HEK293 (cell line): Measurements from ENCODE around the gene DDX17.

Experiments used
- FEZF1 ChIP-seq: fragments of 450-650 bp; formaldehyde crosslinking; IDR thresholded peaks from 2 replicates; pipeline ENCODE4 v1.5.1; 2016; ENCODE audit warnings: missing biosample characterization, missing genetic modification characterization
- KLF16 ChIP-seq: fragments of 450-650 bp; formaldehyde crosslinking; IDR thresholded peaks from 2 replicates; pipeline ENCODE4 v1.5.1; 2017; ENCODE audit warnings: missing biosample characterization, missing genetic modification characterization
- KLF7 ChIP-seq: fragments of 450-650 bp; formaldehyde crosslinking; IDR thresholded peaks from 2 replicates; pipeline ENCODE4 v1.5.1; 2016; ENCODE audit warnings: missing biosample characterization, missing genetic modification characterization, borderline replicate concordance
- TRIM28 ChIP-seq: IDR thresholded peaks from 2 replicates; pipeline ENCODE4 v1.6.1; 2011; ENCODE audit warnings: low read length, control low read depth, borderline replicate concordance
- ZBTB20 ChIP-seq: fragments of 450-650 bp; formaldehyde crosslinking; IDR thresholded peaks from 2 replicates; pipeline ENCODE4 v1.5.1; 2016; ENCODE audit warnings: missing biosample characterization, missing genetic modification characterization
- ZFP3 ChIP-seq: fragments of 450-650 bp; formaldehyde crosslinking; IDR thresholded peaks from 2 replicates; pipeline ENCODE4 v1.5.1; 2016; ENCODE audit warnings: low read depth, missing biosample characterization, missing genetic modification characterization
- ZNF112 ChIP-seq: fragments of 450-650 bp; formaldehyde crosslinking; IDR thresholded peaks from 2 replicates; pipeline ENCODE4 v1.5.0; 2017; ENCODE audit warnings: missing biosample characterization, missing genetic modification characterization
- ZNF140 ChIP-seq: fragments of 450-650 bp; formaldehyde crosslinking; IDR thresholded peaks from 2 replicates; pipeline ENCODE4 v1.5.1; 2016; ENCODE audit warnings: missing biosample characterization, missing genetic modification characterization
- ZNF146 ChIP-seq: fragments of 450-650 bp; formaldehyde crosslinking; IDR thresholded peaks from 2 replicates; pipeline ENCODE4 v1.5.1; 2016; ENCODE audit warnings: missing biosample characterization, missing genetic modification characterization
- ZNF157 ChIP-seq: fragments of 450-650 bp; formaldehyde crosslinking; IDR thresholded peaks from 2 replicates; pipeline ENCODE4 v1.5.1; 2016; ENCODE audit warnings: missing biosample characterization, missing genetic modification characterization
- ZNF16 ChIP-seq: fragments of 450-650 bp; formaldehyde crosslinking; IDR thresholded peaks from 2 replicates; pipeline ENCODE4 v1.5.1; 2016; ENCODE audit warnings: low read depth, missing biosample characterization, missing genetic modification characterization
- ZNF19 ChIP-seq: fragments of 450-650 bp; formaldehyde crosslinking; IDR thresholded peaks from 2 replicates; pipeline ENCODE4; 2016; ENCODE audit warnings: missing biosample characterization, missing genetic modification characterization, low read depth
- ZNF202 ChIP-seq: fragments of 450-650 bp; formaldehyde crosslinking; IDR thresholded peaks from 2 replicates; pipeline ENCODE4 v1.5.1; 2016; ENCODE audit warnings: missing biosample characterization, missing genetic modification characterization, borderline replicate concordance
- ZNF335 ChIP-seq: fragments of 450-650 bp; formaldehyde crosslinking; conservative IDR thresholded peaks from 2 replicates; pipeline ENCODE4 v1.5.1; 2016; ENCODE audit warnings: missing biosample characterization, missing genetic modification characterization
- ZNF433 ChIP-seq: fragments of 450-650 bp; formaldehyde crosslinking; IDR thresholded peaks from 2 replicates; pipeline ENCODE4 v1.5.1; 2016; ENCODE audit warnings: missing biosample characterization, missing genetic modification characterization, low read depth
- ZNF548 ChIP-seq: fragments of 450-650 bp; formaldehyde crosslinking; IDR thresholded peaks from 2 replicates; pipeline ENCODE4 v1.5.1; 2016; ENCODE audit warnings: missing biosample characterization, missing genetic modification characterization
- ZNF596 ChIP-seq: fragments of 450-650 bp; IDR thresholded peaks from 2 replicates; pipeline ENCODE4 v1.5.0; 2018; ENCODE audit warnings: missing biosample characterization, mild to moderate bottlenecking, missing genetic modification characterization, moderate library complexity
- ZNF610 ChIP-seq: fragments of 450-650 bp; formaldehyde crosslinking; IDR thresholded peaks from 2 replicates; pipeline ENCODE4 v1.5.1; 2016; ENCODE audit warnings: missing biosample characterization, missing genetic modification characterization, borderline replicate concordance
- ZNF621 ChIP-seq: fragments of 450-650 bp; formaldehyde crosslinking; IDR thresholded peaks from 2 replicates; pipeline ENCODE4 v1.5.1; 2017; ENCODE audit warnings: missing biosample characterization, missing genetic modification characterization
- ZNF660 ChIP-seq: fragments of 450-650 bp; IDR thresholded peaks from 2 replicates; pipeline ENCODE4 v1.5.1; 2018; ENCODE audit warnings: missing biosample characterization, mild to moderate bottlenecking, missing genetic modification characterization
- ZNF670 ChIP-seq: fragments of 450-650 bp; formaldehyde crosslinking; IDR thresholded peaks from 2 replicates; pipeline ENCODE4 v1.5.1; 2016; ENCODE audit warnings: missing biosample characterization, missing genetic modification characterization, low read depth
- ZNF830 ChIP-seq: fragments of 450-650 bp; IDR thresholded peaks from 2 replicates; pipeline ENCODE4 v1.5.0; 2018; ENCODE audit warnings: missing biosample characterization, missing genetic modification characterization, low read depth, mild to moderate bottlenecking, moderate library complexity
- TF ChIP-seq, protein P1 (sequence below): fragments of 450-650 bp; formaldehyde crosslinking; IDR thresholded peaks from 2 replicates; pipeline ENCODE4 v1.5.1; 2016; ENCODE audit warnings: missing biosample characterization, missing genetic modification characterization, low read depth
- TF ChIP-seq, protein P2 (sequence below): fragments of 450-650 bp; formaldehyde crosslinking; IDR thresholded peaks from 2 replicates; pipeline ENCODE4 v1.5.1; 2017; ENCODE audit warnings: missing biosample characterization, missing genetic modification characterization
- TF ChIP-seq, protein P3 (sequence below): fragments of 450-650 bp; formaldehyde crosslinking; IDR thresholded peaks from 2 replicates; pipeline ENCODE4 v1.5.1; 2016; ENCODE audit warnings: missing biosample characterization, missing genetic modification characterization
- TF ChIP-seq, protein P4 (sequence below): fragments of 450-650 bp; formaldehyde crosslinking; IDR thresholded peaks from 2 replicates; pipeline ENCODE4 v1.5.1; 2017; ENCODE audit warnings: missing biosample characterization, missing genetic modification characterization
- TF ChIP-seq, protein P5 (sequence below): fragments of 450-650 bp; formaldehyde crosslinking; IDR thresholded peaks from 2 replicates; pipeline ENCODE4 v1.5.1; 2016; ENCODE audit warnings: missing biosample characterization, missing genetic modification characterization, borderline replicate concordance

Gene DDX17

DNA sequence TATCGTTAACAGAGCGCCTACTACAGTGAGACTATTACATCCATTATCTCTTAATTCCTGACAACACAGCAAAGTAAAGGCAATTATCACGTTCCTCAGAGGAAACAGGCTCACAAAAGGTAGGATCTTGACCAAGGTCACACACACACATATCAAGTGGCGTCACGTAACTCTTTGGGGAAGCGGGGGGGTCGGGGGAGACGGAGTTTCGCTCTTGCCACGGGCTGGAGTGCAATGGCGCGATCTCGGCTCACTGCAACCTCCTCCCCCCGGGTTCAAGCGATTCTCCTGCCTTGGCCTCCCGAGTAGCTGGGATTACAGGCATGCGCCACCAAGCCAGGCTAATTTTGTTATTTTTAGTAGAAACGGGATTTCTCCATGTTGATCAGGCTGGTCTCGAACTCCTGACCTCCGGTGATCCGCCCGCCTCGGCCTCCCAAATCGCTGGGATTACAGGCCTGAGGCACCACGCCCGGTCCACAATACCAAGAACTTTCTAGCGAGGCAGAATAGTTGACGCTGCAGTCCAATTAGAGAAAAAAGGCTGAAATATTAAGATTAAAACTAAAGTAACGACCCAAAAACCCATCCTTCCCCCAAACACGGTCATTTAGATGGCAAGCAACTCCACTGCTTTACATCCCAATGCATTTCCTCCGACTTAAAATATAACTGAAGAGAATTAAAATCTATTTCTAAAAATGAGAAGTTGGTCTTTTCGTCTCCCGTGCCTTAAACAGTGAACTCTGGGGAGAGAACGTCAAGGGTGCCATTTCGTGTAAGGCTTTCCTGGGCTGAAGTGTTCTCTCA lies 1.2 kb downstream of the DDX17 start (continued):
- TF ChIP-seq ZNF335: no peak
- TF ChIP-seq, protein P1, sequence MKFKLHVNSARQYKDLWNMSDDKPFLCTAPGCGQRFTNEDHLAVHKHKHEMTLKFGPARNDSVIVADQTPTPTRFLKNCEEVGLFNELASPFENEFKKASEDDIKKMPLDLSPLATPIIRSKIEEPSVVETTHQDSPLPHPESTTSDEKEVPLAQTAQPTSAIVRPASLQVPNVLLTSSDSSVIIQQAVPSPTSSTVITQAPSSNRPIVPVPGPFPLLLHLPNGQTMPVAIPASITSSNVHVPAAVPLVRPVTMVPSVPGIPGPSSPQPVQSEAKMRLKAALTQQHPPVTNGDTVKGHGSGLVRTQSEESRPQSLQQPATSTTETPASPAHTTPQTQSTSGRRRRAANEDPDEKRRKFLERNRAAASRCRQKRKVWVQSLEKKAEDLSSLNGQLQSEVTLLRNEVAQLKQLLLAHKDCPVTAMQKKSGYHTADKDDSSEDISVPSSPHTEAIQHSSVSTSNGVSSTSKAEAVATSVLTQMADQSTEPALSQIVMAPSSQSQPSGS (tag by site-specific recombination): no peak
- no peak for TF ChIP-seq ZNF830 (tag by site-specific recombination)
- TF ChIP-seq TRIM28: no peak
- TF ChIP-seq ZFP3 (tag by site-specific recombination): no peak
- TF ChIP-seq FEZF1 (tag by site-specific recombination): no peak; the same call in 1 of the 2 replicates
- TF ChIP-seq, protein P2, sequence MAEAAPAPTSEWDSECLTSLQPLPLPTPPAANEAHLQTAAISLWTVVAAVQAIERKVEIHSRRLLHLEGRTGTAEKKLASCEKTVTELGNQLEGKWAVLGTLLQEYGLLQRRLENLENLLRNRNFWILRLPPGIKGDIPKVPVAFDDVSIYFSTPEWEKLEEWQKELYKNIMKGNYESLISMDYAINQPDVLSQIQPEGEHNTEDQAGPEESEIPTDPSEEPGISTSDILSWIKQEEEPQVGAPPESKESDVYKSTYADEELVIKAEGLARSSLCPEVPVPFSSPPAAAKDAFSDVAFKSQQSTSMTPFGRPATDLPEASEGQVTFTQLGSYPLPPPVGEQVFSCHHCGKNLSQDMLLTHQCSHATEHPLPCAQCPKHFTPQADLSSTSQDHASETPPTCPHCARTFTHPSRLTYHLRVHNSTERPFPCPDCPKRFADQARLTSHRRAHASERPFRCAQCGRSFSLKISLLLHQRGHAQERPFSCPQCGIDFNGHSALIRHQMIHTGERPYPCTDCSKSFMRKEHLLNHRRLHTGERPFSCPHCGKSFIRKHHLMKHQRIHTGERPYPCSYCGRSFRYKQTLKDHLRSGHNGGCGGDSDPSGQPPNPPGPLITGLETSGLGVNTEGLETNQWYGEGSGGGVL (tag by site-specific recombination): peak; percentile 42; the same call in 1 of the 2 replicates
- TF ChIP-seq KLF7 (tag by site-specific recombination): no peak
- peak; percentile 70 for TF ChIP-seq KLF16 (tag by site-specific recombination)
- TF ChIP-seq ZNF146 (tag by site-specific recombination): no peak
- TF ChIP-seq ZNF112 (tag by site-specific recombination): no peak
- TF ChIP-seq ZNF202 (tag by site-specific recombination): no peak
- TF ChIP-seq, protein P3, sequence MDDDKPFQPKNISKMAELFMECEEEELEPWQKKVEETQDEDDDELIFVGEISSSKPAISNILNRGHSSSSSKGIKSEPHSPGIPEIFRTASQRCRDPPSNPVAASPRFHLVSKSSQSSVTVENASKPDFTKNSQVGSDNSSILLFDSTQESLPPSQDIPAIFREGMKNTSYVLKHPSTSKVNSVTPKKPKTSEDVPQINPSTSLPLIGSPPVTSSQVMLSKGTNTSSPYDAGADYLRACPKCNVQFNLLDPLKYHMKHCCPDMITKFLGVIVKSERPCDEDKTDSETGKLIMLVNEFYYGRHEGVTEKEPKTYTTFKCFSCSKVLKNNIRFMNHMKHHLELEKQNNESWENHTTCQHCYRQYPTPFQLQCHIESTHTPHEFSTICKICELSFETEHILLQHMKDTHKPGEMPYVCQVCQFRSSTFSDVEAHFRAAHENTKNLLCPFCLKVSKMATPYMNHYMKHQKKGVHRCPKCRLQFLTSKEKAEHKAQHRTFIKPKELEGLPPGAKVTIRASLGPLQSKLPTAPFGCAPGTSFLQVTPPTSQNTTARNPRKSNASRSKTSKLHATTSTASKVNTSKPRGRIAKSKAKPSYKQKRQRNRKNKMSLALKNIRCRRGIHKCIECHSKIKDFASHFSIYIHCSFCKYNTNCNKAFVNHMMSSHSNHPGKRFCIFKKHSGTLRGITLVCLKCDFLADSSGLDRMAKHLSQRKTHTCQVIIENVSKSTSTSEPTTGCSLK (tag by site-specific recombination): no peak
- TF ChIP-seq ZNF19: no peak
- TF ChIP-seq ZNF140 (tag by site-specific recombination): no peak
- TF ChIP-seq ZNF16 (tag by site-specific recombination): no peak
- TF ChIP-seq ZNF548 (tag by site-specific recombination): no peak
- TF ChIP-seq, protein P4, sequence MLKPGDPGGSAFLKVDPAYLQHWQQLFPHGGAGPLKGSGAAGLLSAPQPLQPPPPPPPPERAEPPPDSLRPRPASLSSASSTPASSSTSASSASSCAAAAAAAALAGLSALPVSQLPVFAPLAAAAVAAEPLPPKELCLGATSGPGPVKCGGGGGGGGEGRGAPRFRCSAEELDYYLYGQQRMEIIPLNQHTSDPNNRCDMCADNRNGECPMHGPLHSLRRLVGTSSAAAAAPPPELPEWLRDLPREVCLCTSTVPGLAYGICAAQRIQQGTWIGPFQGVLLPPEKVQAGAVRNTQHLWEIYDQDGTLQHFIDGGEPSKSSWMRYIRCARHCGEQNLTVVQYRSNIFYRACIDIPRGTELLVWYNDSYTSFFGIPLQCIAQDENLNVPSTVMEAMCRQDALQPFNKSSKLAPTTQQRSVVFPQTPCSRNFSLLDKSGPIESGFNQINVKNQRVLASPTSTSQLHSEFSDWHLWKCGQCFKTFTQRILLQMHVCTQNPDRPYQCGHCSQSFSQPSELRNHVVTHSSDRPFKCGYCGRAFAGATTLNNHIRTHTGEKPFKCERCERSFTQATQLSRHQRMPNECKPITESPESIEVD (tag by site-specific recombination): no peak; the same call in 1 of the 2 replicates
- no peak for TF ChIP-seq ZNF157
- TF ChIP-seq ZBTB20: no peak
- no peak for TF ChIP-seq ZNF610 (tag by site-specific recombination)
- no peak for TF ChIP-seq ZNF433
- TF ChIP-seq ZNF660 (tag by site-specific recombination): no peak
- no peak for TF ChIP-seq ZNF621 (tag by site-specific recombination)
- TF ChIP-seq, protein P5, sequence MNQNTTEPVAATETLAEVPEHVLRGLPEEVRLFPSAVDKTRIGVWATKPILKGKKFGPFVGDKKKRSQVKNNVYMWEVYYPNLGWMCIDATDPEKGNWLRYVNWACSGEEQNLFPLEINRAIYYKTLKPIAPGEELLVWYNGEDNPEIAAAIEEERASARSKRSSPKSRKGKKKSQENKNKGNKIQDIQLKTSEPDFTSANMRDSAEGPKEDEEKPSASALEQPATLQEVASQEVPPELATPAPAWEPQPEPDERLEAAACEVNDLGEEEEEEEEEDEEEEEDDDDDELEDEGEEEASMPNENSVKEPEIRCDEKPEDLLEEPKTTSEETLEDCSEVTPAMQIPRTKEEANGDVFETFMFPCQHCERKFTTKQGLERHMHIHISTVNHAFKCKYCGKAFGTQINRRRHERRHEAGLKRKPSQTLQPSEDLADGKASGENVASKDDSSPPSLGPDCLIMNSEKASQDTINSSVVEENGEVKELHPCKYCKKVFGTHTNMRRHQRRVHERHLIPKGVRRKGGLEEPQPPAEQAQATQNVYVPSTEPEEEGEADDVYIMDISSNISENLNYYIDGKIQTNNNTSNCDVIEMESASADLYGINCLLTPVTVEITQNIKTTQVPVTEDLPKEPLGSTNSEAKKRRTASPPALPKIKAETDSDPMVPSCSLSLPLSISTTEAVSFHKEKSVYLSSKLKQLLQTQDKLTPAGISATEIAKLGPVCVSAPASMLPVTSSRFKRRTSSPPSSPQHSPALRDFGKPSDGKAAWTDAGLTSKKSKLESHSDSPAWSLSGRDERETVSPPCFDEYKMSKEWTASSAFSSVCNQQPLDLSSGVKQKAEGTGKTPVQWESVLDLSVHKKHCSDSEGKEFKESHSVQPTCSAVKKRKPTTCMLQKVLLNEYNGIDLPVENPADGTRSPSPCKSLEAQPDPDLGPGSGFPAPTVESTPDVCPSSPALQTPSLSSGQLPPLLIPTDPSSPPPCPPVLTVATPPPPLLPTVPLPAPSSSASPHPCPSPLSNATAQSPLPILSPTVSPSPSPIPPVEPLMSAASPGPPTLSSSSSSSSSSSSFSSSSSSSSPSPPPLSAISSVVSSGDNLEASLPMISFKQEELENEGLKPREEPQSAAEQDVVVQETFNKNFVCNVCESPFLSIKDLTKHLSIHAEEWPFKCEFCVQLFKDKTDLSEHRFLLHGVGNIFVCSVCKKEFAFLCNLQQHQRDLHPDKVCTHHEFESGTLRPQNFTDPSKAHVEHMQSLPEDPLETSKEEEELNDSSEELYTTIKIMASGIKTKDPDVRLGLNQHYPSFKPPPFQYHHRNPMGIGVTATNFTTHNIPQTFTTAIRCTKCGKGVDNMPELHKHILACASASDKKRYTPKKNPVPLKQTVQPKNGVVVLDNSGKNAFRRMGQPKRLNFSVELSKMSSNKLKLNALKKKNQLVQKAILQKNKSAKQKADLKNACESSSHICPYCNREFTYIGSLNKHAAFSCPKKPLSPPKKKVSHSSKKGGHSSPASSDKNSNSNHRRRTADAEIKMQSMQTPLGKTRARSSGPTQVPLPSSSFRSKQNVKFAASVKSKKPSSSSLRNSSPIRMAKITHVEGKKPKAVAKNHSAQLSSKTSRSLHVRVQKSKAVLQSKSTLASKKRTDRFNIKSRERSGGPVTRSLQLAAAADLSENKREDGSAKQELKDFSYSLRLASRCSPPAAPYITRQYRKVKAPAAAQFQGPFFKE (tag by site-specific recombination): no peak
- no peak for TF ChIP-seq ZNF670 (tag by site-specific recombination)
- no peak for TF ChIP-seq ZNF596 (tag by site-specific recombination)
